ENCODE results near the gene APOBEC3B. TPM values are rescaled to one million over a fixed set of nuclear protein-coding genes. Genes with fewer than 3 reads are reported as not detected.
"Not testable (repeated sequence)": the region's sequence is repeated elsewhere in the genome, so short reads cannot be mapped to it uniquely, and the experiment has no call there.

The APOBEC3B gene
- total RNA-seq, 2 experiments from 2014 or later = 32.8 to 82.6 TPM

DNA sequence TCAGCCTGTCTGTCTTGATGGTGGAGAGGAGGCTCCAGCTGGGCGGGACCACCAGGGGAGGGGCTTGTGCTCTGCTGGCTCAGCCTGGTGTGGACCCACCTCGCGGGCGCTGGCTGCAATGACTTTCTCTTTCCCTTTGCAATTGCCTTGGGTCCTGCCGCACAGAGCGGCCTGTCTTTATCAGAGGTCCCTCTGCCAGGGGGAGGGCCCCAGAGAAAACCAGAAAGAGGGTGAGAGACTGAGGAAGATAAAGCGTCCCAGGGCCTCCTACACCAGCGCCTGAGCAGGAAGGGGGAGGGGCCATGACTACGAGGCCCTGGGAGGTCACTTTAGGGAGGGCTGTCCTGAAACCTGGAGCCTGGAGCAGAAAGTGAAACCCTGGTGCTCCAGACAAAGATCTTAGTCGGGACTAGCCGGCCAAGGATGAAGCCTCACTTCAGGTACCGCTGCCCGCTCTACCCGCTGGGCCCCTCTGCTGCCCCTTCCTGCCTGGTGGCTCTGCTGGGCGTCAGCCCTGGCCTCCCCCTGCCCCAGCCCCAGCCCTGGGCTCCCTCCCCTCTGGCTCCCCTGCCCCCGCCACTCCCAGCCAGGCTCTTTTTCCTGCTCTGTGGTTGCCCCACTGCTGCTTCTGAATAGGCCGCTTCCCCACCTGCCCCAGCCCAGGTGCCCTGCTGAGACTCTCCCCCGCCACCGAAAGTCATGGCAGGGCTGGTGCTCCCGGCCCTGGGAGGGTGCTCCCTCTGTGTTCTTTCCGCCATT is 58.6 kb downstream of the APOBEC3B start, which contains the start of gene APOBEC3F:
Gene APOBEC3F (plus strand): TSS at position 327 of the 759 bp plus-strand sequence. CDS start 97 bp downstream, at position 424.
- CTCF ChIA-PET = interaction anchor here (1.1 to 1.5 kb wide), 3 partner anchors 12 to 37 kb away, joined by 3 to 6 read pairs (median 4); no protein-coding TSS in a partner anchor
- Mint-ChIP-seq H3K27ac (peak within 1 kb of the TSS; percentile 88), H3K4me1 (peaks cover 35% of the 10 kb centered on the region), H3K4me3 (peak within 1 kb of the TSS; percentile 91), H3K36me3 (peaks cover 22% of the 10 kb centered on the region)
- peak; percentile 92 for DNase-seq
- H3K27me3 Mint-ChIP-seq; H3K9me3 Mint-ChIP-seq (ENCODE audit: low read depth): not testable (repeated sequence)
- ATAC-seq = peak; percentile 98

DNA sequence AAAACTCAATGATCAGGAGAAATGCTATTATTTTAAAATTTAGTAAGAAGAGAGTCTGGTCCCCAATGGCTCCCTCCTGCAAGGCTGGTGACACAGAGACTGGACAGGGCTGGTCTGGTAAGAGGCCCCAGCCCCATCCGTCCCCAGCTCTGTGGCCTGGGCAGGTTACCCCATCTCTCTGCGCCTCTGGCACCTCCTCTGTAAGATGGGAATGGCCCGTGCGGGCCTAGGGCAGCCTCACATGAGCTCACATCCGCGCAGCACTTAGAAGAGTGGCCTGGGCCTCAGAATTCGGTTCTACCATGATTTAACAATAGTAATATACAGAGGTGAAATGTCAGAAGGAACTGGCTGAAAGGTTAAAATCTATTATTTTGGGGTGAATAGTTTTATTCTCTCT is 59.8 kb downstream of the APOBEC3B start:
- H3K9me3 Mint-ChIP-seq (ENCODE audit: low read depth) = no peaks in the 10 kb centered on the region
- ATAC-seq (no peak), DNase-seq (no peak)
- H3K4me1 Mint-ChIP-seq = peaks cover 35% of the 10 kb centered on the region
- H3K4me3 Mint-ChIP-seq = peak overlapping the region; percentile 91
- peaks cover 24% of the 10 kb centered on the region for H3K36me3 Mint-ChIP-seq
- H3K27ac Mint-ChIP-seq = peak overlapping the region; percentile 88
- CTCF ChIA-PET = interaction anchor here (0.8 to 1.0 kb wide), 2 partner anchors 29 to 36 kb away, joined by 3 read pairs; no protein-coding TSS in a partner anchor
- H3K27me3 Mint-ChIP-seq = no peaks in the 10 kb centered on the region

Other genes with a start within 250 kb of the APOBEC3B start
- 100 to 1,000 TPM; 320 to 412 TPM for gene SUN2, start 226.3 kb upstream of the APOBEC3B start, total RNA-seq
- 1 to 10 TPM; 8.2 to 8.9 TPM for gene DNAL4, start 188.2 kb upstream of the APOBEC3B start, total RNA-seq
- 1 to 10 TPM in 1 of 2 experiments, under 1 TPM in 1; 0.96 to 2.4 TPM for gene NPTXR, start 138.3 kb upstream of the APOBEC3B start, total RNA-seq
- gene CBX6, start 110.1 kb upstream of the APOBEC3B start, total RNA-seq = 100 to 1,000 TPM in 1 of 2 experiments, 10 to 100 TPM in 1; 73.1 to 124 TPM
- not detected for gene APOBEC3A, start 24.7 kb upstream of the APOBEC3B start, total RNA-seq
- gene APOBEC3C, start 31.9 kb downstream of the APOBEC3B start, total RNA-seq = 100 to 1,000 TPM; 147 to 176 TPM
- 10 to 100 TPM; 49.8 to 69.4 TPM for gene APOBEC3D, start 38.8 kb downstream of the APOBEC3B start, total RNA-seq
- 10 to 100 TPM; 39.8 to 58.0 TPM for gene APOBEC3F, start 58.5 kb downstream of the APOBEC3B start, total RNA-seq
- gene APOBEC3G, start 94.9 kb downstream of the APOBEC3B start, total RNA-seq = 100 to 1,000 TPM; 146 to 196 TPM
- 100 to 1,000 TPM in 1 of 2 experiments, 10 to 100 TPM in 1; 67.0 to 137 TPM for gene APOBEC3H, start 114.9 kb downstream of the APOBEC3B start, total RNA-seq
- gene CBX7, start 170.3 kb downstream of the APOBEC3B start, total RNA-seq = 10 to 100 TPM; 12.7 to 13.5 TPM

All from activated CD8-positive, alpha-beta memory T cell treated with anti-CD3 and anti-CD28 coated beads, Interleukin-2, amount 10 ng/mL, durations not matched to agents 7 days and 5 days (primary cell).